ENCODE measurements around the gene SELP. TPM values are rescaled to one million over a fixed set of nuclear protein-coding genes. Genes with fewer than 3 reads are reported as not detected.

SELP gene
- total RNA-seq, 4 donors from 2014 or later = 0.85 to 2.5 (median 1.2) TPM

GRCh38 chr1:169563650-169564049 lies 66.3 kb downstream of the SELP start:
- H3K9me3 ChIP-seq = no peaks in the 10 kb centered on the region
- no peaks in the 10 kb centered on the region for H3K27me3 ChIP-seq
- DNase-seq (no peak), ATAC-seq (no peak)
- H3K4me1 ChIP-seq = no peaks in the 10 kb centered on the region
- no peak for TF ChIP-seq CTCF (IDR thresholded peaks at IDR 0.05 in 4 of 5, conservative IDR thresholded peaks at IDR 0.05 in 1 of 5)
- no peak for TF ChIP-seq POLR2A (IDR thresholded peaks at IDR 0.05)
- no peak overlapping the region for H3K27ac ChIP-seq
- H3K4me3 ChIP-seq = no peak overlapping the region
- intact Hi-C loops (cut with DNase I; ENCODE audit: low total_unique reads) (no loop called here), in situ Hi-C loops (cut with MboI; ENCODE audit: low sequenced_read_pairs in 4 of 4) (loop anchor here in 1 of 4 donors (25.0 kb wide), 1 partner anchor 249 kb away; no protein-coding TSS in a partner anchor)
- H3K36me3 ChIP-seq = no peaks in the 10 kb centered on the region

DNA sequence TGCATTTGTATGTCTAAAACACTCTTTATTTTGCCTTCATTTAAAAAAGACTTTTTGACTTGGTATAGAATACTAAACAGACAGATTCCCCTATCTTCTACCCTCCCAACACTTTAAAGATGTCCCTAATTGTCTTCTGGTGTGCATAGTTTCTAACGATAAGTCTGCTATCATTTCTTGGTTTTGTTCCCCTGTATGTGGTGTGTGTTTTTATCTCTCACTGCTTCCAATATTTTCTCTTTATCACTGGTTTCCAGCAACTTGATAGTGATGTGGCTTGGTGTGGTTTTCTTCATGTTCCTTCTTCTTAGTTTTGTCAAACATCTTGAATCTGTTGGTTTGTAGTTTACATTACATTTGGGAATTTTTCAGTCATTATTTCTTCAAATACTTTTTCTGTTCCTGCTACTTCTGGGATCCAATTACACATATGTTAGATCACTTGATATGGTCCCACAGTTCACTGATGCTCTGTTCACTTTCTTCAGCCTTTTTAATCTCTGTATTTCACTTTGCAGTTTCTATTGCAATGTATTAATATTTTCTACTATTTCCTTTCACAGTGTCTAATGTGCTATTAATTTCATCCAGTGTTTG lies 66.8 kb downstream of the SELP start:
- no peak overlapping the region for H3K27ac ChIP-seq
- H3K9me3 ChIP-seq = no peaks in the 10 kb centered on the region
- no peak for ATAC-seq
- in situ Hi-C loops (cut with MboI; ENCODE audit: low sequenced_read_pairs in 4 of 4) = loop anchor here in 1 of 4 donors (25.0 kb wide), 1 partner anchor 249 kb away; no protein-coding TSS in a partner anchor
- no peak for DNase-seq
- H3K4me3 ChIP-seq = no peak overlapping the region
- no peaks in the 10 kb centered on the region for H3K4me1 ChIP-seq
- TF ChIP-seq CTCF (IDR thresholded peaks at IDR 0.05 in 4 of 5, conservative IDR thresholded peaks at IDR 0.05 in 1 of 5) (no peak), POLR2A (IDR thresholded peaks at IDR 0.05) (no peak)
- intact Hi-C loops (cut with DNase I; ENCODE audit: low total_unique reads) = no loop called here
- H3K27me3 ChIP-seq = no peaks in the 10 kb centered on the region
- H3K36me3 ChIP-seq = no peaks in the 10 kb centered on the region

DNA sequence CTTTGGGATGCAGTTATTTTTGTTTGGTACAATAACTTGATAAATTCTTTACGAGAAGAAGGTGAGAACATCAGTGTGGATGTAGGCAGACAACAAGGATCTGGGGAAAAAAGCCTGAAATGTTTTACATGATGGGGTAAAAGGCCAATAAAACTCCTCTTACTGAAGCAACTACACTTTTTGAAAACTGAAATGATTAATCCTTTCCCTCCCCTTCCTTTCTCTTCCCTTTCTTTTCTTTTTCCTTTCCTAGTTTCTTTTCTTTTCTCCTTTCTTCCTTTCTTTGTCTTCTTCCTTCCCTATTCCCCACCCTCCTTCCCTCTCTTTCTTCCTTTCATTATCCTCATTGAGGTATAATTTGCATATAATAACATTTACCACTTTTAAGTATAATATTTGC lies 68.2 kb downstream of the SELP start:
- H3K4me1 ChIP-seq = no peaks in the 10 kb centered on the region
- no peak for DNase-seq
- no peaks in the 10 kb centered on the region for H3K27me3 ChIP-seq
- in situ Hi-C loops (cut with MboI; ENCODE audit: low sequenced_read_pairs in 4 of 4) = loop anchor here in 1 of 4 donors (25.0 kb wide), 1 partner anchor 251 kb away; no protein-coding TSS in a partner anchor
- TF ChIP-seq POLR2A (IDR thresholded peaks at IDR 0.05) (no peak), CTCF (IDR thresholded peaks at IDR 0.05 in 4 of 5, conservative IDR thresholded peaks at IDR 0.05 in 1 of 5) (no peak)
- no peaks in the 10 kb centered on the region for H3K36me3 ChIP-seq
- no peak overlapping the region for H3K4me3 ChIP-seq
- H3K27ac ChIP-seq = no peak overlapping the region
- no peaks in the 10 kb centered on the region for H3K9me3 ChIP-seq
- ATAC-seq = no peak
- intact Hi-C loops (cut with DNase I; ENCODE audit: low total_unique reads) = no loop called here

DNA sequence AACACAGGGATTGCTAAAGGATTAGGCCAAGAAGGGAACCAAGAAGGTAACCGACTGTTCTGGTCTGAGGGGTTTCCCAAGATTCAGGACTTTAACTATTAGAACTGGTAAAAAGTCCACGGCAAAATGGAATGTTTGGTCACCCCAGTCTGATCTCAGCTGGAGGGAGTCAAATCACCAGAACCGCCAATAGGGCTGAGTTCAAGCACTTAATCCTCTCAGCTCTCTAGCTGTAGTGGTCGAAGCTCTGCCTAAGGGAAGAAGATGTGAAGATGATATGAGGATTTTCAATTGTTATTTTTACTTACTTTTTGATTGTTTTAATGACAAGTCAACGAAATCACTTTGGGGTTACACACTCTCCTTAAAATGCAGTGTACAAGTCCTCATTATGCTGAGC lies 72.8 kb downstream of the SELP start:
- intact Hi-C loops (cut with DNase I; ENCODE audit: low total_unique reads) (no loop called here), in situ Hi-C loops (cut with MboI; ENCODE audit: low sequenced_read_pairs in 4 of 4) (loop anchor here in 2 of 4 donors (10.0 to 25.0 kb wide), 2 partner anchors 255 to 258 kb away; no protein-coding TSS in a partner anchor)
- ATAC-seq (no peak), DNase-seq (no peak)
- Histone ChIP-seq H3K27ac (no peak overlapping the region), H3K4me1 (no peaks in the 10 kb centered on the region), H3K4me3 (no peak overlapping the region), H3K9me3 (no peaks in the 10 kb centered on the region), H3K27me3 (no peaks in the 10 kb centered on the region), H3K36me3 (no peaks in the 10 kb centered on the region)
- TF ChIP-seq POLR2A (IDR thresholded peaks at IDR 0.05) (no peak), CTCF (IDR thresholded peaks at IDR 0.05 in 4 of 5, conservative IDR thresholded peaks at IDR 0.05 in 1 of 5) (no peak)
